Bronchial epithelial cell (primary cell): Measurements from ENCODE around the gene DNAJA2. TPM values are rescaled to one million over a fixed set of nuclear protein-coding genes. Genes with fewer than 3 reads are reported as not detected.

Experiments
- DNase-seq: peaks from one replicate; pipeline ENCODE4 v3.0.0-alpha.2; 2010; ENCODE audit warnings: low read depth
- FAIRE-seq: peaks from 2 replicates; lab custom pipeline; 2011; peaks lifted over from hg19 to GRCh38; lab: Jason Lieb, UNC
- H3K27me3 ChIP-seq: 2 replicates; pipeline ENCODE4 v1.5.1; 2011; ENCODE audit warnings: low read length; ENCODE audit not compliant: control insufficient read depth, insufficient read depth
- H3K36me3 ChIP-seq: 2 replicates; pipeline ENCODE4 v1.5.1; 2011; ENCODE audit warnings: low read length; ENCODE audit not compliant: control insufficient read depth, insufficient read depth
- H3K4me3 ChIP-seq: 2 replicates; pipeline ENCODE4 v1.5.1; 2011; ENCODE audit warnings: mild to moderate bottlenecking, low read depth, low read length, control low read depth
- CTCF ChIP-seq: IDR thresholded peaks from 2 replicates; pipeline ENCODE4 v1.5.1; 2011; ENCODE audit warnings: mild to moderate bottlenecking, moderate library complexity, low read length, control low read depth, inconsistent platforms; ENCODE audit not compliant: insufficient read depth, severe bottlenecking
- total RNA-seq: library from RNA; depleted of rRNA; stranded (reverse); fragments of >200 nt; gene quantifications from 2 replicates; pipeline ENCODE4 v1.2.1, GENCODE V29; 2014

Gene DNAJA2
- total RNA-seq, 1 donor from 2014 or later, result 112 TPM

GRCh38 chr16:46986438-46986837 is 13.0 kb upstream of the DNAJA2 start:
- FAIRE-seq (no peak), DNase-seq (no peak)
- Histone ChIP-seq H3K36me3 (no peaks in the 10 kb centered on the region), H3K27me3 (no peaks in the 10 kb centered on the region), H3K4me3 (no peak overlapping the region)
- no peak for TF ChIP-seq CTCF

- H3K4me3 ChIP-seq, result no peak overlapping the region
- DNase-seq (no peak), FAIRE-seq (no peak)
- no peak for TF ChIP-seq CTCF
- H3K27me3 ChIP-seq, result no peaks in the 10 kb centered on the region
- no peaks in the 10 kb centered on the region for H3K36me3 ChIP-seq
Measured at GRCh38 chr16:46982335-46982734, 8.9 kb upstream of the DNAJA2 start.

- no peak for FAIRE-seq
- no peak for TF ChIP-seq CTCF
- H3K4me3 ChIP-seq, result no peak overlapping the region
Measured at GRCh38 chr16:46980926-46981325, 7.5 kb upstream of the DNAJA2 start.

GRCh38 chr16:46976550-46976949 is 3.1 kb upstream of the DNAJA2 start:
- Histone ChIP-seq H3K4me3 (no peak overlapping the region), H3K36me3 (peaks cover 1% of the 10 kb centered on the region), H3K27me3 (no peaks in the 10 kb centered on the region)
- no peak for TF ChIP-seq CTCF
- DNase-seq (peak; percentile 27), FAIRE-seq (no peak)

More at GRCh38 chr16:46980926-46981325, 7.5 kb upstream of the DNAJA2 start:
- Histone ChIP-seq H3K36me3 (no peaks in the 10 kb centered on the region), H3K27me3 (no peaks in the 10 kb centered on the region)
- DNase-seq, result no peak

GRCh38 chr16:46975908-46976470 is 2.5 kb upstream of the DNAJA2 start:
- H3K27me3 ChIP-seq, result no peaks in the 10 kb centered on the region
- no peak overlapping the region for H3K4me3 ChIP-seq
- H3K36me3 ChIP-seq, result peaks cover 4% of the 10 kb centered on the region
- no peak for TF ChIP-seq CTCF
- DNase-seq, result no peak
- FAIRE-seq, result no peak

GRCh38 chr16:46975165-46975564 is 1.7 kb upstream of the DNAJA2 start:
- Histone ChIP-seq H3K36me3 (peaks cover 4% of the 10 kb centered on the region), H3K4me3 (no peak overlapping the region), H3K27me3 (no peaks in the 10 kb centered on the region)
- TF ChIP-seq CTCF, result no peak
- DNase-seq (no peak), FAIRE-seq (no peak)
